HFF-Myc (cell line): ENCODE measurements around the gene TLL1.

ENCODE experiments used
- DNase-seq: peaks from one replicate; pipeline ENCODE4 v3.0.0-alpha.2; 2011; ENCODE audit warnings: low read depth; ENCODE audit errors: extremely low read depth
- H3K4me3 ChIP-seq: replicated peaks from 2 replicates; pipeline ENCODE4 v1.5.1; 2011; ENCODE audit warnings: low read depth, mild to moderate bottlenecking, control low read depth, low read length
- TF ChIP-seq, protein P1 (sequence below): IDR thresholded peaks from 2 replicates; pipeline ENCODE4 v1.5.1; 2012; ENCODE audit warnings: mild to moderate bottlenecking, low read depth, low read length, control low read depth; ENCODE audit errors: missing control alignments

The TLL1 gene

DNA sequence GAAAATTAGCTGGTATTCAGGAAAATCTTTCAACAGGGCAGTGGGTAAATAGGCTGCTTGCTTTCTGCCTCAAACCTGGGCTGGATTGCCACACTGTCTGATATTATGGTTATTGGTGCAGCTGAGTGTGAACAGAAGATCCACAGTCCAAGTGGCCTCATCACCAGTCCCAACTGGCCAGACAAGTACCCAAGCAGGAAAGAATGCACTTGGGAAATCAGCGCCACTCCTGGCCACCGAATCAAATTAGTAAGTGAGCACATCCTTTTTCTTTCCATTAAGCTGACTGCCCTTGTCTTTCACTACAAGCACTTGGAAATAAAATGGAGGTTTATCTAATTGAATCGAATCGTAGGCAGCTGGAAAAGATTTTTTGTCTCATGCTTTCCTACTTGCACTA lies 204.7 kb downstream of the TLL1 start:
- no peak overlapping the region for H3K4me3 ChIP-seq
- DNase-seq: no peak
- TF ChIP-seq, protein P1, sequence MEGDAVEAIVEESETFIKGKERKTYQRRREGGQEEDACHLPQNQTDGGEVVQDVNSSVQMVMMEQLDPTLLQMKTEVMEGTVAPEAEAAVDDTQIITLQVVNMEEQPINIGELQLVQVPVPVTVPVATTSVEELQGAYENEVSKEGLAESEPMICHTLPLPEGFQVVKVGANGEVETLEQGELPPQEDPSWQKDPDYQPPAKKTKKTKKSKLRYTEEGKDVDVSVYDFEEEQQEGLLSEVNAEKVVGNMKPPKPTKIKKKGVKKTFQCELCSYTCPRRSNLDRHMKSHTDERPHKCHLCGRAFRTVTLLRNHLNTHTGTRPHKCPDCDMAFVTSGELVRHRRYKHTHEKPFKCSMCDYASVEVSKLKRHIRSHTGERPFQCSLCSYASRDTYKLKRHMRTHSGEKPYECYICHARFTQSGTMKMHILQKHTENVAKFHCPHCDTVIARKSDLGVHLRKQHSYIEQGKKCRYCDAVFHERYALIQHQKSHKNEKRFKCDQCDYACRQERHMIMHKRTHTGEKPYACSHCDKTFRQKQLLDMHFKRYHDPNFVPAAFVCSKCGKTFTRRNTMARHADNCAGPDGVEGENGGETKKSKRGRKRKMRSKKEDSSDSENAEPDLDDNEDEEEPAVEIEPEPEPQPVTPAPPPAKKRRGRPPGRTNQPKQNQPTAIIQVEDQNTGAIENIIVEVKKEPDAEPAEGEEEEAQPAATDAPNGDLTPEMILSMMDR: no peak

DNA sequence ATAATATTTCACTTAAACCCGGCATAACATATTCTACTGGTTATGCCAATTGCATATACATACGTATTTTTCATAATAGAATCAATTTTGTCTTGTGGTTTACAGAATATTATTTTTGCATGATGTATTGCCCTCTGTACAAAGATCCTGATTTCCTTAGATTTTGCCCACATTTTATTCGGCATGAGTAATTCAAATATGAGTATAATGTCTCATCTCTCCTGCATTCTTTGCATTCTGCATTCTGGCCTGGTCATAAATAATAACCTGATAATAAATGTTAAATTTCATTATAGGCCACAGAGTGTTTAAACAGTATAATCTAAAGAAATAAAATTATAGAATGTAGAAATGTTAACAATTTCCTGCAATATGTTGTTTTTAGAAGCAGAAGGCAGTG lies 205.3 kb downstream of the TLL1 start:
- TF ChIP-seq, protein P1: no peak
- DNase-seq: no peak
- H3K4me3 ChIP-seq: no peak overlapping the region

DNA sequence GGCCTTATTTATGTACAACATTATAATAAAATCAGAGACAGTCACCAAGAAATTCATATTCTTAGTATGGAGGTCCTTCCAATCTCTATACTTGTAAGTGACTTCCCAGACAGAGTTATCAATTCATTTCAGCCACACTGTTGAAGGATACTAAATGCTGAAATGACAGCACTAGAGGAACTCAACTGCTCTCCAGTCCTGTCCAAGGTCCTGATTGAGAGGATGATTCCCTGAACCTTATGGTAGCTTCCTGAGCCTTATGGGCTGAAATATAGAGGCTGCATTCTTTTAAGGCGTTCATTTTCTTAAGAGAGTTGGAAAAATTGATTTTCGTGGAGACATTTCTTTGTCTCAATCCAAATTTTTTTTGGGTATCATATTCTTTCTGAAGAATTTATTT lies 205.9 kb downstream of the TLL1 start:
- DNase-seq: no peak
- H3K4me3 ChIP-seq: no peak overlapping the region
- TF ChIP-seq, protein P1: no peak

DNA sequence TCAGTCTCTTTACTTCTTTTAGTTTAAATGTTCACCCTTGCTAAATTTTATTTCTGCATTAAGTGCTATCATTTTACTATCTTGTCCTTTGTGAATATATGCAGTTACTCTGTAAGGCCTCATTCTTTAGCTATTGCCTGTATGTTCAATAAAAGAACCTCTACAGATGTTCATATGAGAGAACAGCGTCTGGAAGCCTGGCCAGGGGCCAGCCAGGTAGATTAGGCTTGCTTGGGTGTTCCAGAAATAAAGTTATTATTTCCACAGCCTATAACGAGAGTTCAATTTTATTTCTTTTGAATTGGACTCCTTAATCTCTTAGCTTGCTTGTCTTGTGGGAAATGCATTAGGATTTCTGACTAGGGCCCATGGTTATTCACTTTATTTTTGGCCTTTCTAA lies 214.5 kb downstream of the TLL1 start:
- TF ChIP-seq, protein P1: no peak
- no peak overlapping the region for H3K4me3 ChIP-seq
- no peak for DNase-seq

DNA sequence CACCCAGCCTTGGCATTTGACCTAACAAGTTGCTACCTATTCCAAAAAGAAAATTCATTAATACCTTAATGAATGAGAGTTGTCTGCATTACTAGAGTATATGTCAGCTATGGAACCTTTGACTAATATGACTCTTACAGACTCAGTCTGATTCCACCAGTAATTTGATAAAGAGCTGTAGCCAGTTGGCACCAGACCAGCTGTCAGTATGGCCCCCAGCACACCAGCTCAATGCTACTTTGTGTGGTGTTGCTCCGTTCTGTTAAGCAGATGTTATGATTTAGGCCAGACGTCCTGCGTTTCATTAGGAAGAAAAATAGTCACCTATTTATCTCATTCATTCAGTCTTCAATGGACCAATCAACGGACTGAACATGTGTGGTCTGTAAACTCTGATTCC lies 215.5 kb downstream of the TLL1 start:
- TF ChIP-seq, protein P1: no peak
- DNase-seq: no peak
- no peak overlapping the region for H3K4me3 ChIP-seq

DNA sequence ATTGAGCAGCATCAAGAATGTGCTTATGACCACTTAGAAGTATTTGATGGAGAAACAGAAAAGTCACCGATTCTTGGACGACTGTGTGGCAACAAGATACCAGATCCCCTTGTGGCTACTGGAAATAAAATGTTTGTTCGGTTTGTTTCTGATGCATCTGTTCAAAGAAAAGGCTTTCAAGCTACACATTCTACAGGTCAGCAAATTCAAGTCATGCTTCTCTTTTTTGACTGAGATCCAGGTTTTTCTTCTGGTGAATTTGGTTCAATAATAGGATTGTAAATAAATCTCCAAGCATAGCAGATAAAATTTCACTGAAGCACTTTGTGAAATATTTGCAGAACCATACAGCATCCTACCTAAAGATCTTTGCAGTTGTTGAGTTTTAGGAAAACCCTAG lies 218.1 kb downstream of the TLL1 start:
- no peak overlapping the region for H3K4me3 ChIP-seq
- no peak for DNase-seq
- TF ChIP-seq, protein P1: no peak

DNA sequence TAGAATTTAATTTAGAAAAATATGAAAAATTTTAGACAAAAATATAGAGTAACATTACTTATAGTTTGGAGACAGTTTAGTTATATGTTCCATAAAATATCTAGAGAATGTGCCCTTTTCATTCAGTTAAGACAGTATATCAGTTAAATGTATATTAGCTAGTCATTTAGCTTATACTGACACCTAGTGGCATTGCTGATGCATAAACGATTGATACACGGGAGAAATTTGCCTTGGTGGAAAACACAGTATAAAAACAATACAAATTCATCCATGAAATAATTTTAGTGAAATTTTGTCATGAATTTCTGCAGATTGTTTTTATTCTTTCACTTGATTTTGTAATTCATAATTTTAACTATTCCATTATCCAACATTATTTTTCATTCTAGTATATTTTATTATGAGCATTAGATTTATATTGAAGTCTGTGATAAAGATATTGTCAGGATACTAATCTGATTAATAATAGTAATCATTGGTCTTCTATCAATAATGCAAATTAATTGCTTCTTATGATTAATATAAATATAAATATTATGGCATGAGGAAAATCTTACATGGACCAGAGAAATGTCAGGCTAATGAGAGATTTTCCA lies 219.0 kb downstream of the TLL1 start:
- TF ChIP-seq, protein P1: peak; percentile 54
- H3K4me3 ChIP-seq: no peak overlapping the region
- peak; percentile 11 for DNase-seq
